HepG2 (cell line): ENCODE data around the gene PDGFB. TPM values are rescaled to one million over a fixed set of nuclear protein-coding genes. Genes with fewer than 3 reads are reported as not detected.

Experiments used
- ATAC-seq: fragments of 200-7000 bp; cut with Tn5 transposase; 3 replicates; pipeline ENCODE4 v1.9.1; 2020; ENCODE audit warnings: mild to moderate bottlenecking, moderate library complexity
- BruUV-seq: library from RNA; stranded (reverse); fragments of 400-500 nt; replicated peaks from 2 replicates; lab custom pipeline; 2021; lab: Mats Ljungman, UMichigan
- CTCF ChIA-PET: fragments of 300-600 bp; formaldehyde crosslinking; extraction: SDS; loops from one replicate; lab custom pipeline; 2021; ENCODE audit warnings: low total read pairs, inconsistent platforms, low intra/inter-chr PET ratio; lab: Yijun Ruan, JAX
- POLR2A ChIA-PET: fragments of 350-600 bp; sonication (Branson Sonifier 250); formaldehyde crosslinking; loops from one replicate; lab custom pipeline; 2020; ENCODE audit warnings: antibody characterized with exemption, inconsistent platforms; lab: Yijun Ruan, JAX
- DNase-seq: peaks from one replicate; pipeline ENCODE4 v3.0.0-alpha.2; 2015; ENCODE audit warnings: low spot score
- FAIRE-seq: peaks from 3 replicates; lab custom pipeline; 2011; peaks lifted over from hg19 to GRCh38; lab: Jason Lieb, UNC
- H2AFZ ChIP-seq: one replicate; pipeline ENCODE4 v1.6.1; 2011; ENCODE audit warnings: low read length, inconsistent platforms
- H3K27ac ChIP-seq: fragments of 300-600 bp; 3 replicates; pipeline ENCODE4 v1.8.0; 2011; ENCODE audit warnings: mixed run types, mild to moderate bottlenecking, mixed read lengths, low read length, inconsistent platforms; ENCODE audit not compliant: insufficient read depth; ENCODE audit errors: extremely low read length
- H3K27me3 ChIP-seq, 2 experiments: fragments of 200-600 bp in 1 of 2; 2 replicates in 1 of 2; 3 replicates in 1 of 2; pipeline versions ENCODE4 v1.6.0 to v1.8.0; 2011; ENCODE audit warnings: low read length in 2 of 2, mild to moderate bottlenecking in 2 of 2, moderate library complexity in 2 of 2, inconsistent platforms in 1 of 2; ENCODE audit not compliant: insufficient read depth in 2 of 2, control insufficient read depth in 1 of 2
- H3K36me3 ChIP-seq, 2 experiments: fragments of 200-600 bp in 1 of 2; replicated peaks in 1 of 2; 2 replicates in 1 of 2; 3 replicates in 1 of 2; pipeline versions ENCODE4 v1.5.1 to v1.8.0; 2011; ENCODE audit warnings: low read length in 2 of 2, inconsistent platforms in 1 of 2; ENCODE audit not compliant: insufficient read depth in 2 of 2, control insufficient read depth in 1 of 2
- H3K4me1 ChIP-seq: 2 replicates; pipeline ENCODE4 v1.5.1; 2012; ENCODE audit warnings: low read length, inconsistent platforms; ENCODE audit not compliant: insufficient read depth
- H3K4me2 ChIP-seq: 2 replicates; pipeline ENCODE4 v1.6.0; 2011; ENCODE audit warnings: low read depth, low read length, inconsistent platforms
- H3K4me3 ChIP-seq, 3 experiments: fragments of 200-600 bp in 1 of 3; sonication (generic), shearing (Covaris generic) in 1 of 3; replicated peaks in 1 of 3; 2 replicates each; pipeline ENCODE4 v1.5.1; 2011 to 2016; ENCODE audit warnings: low read length in 3 of 3, inconsistent platforms in 2 of 3, low read depth in 2 of 3, mild to moderate bottlenecking in 2 of 3, control low read depth in 1 of 3, mixed read lengths in 1 of 3; ENCODE audit not compliant: insufficient read depth in 1 of 3
- H3K79me2 ChIP-seq: one replicate; pipeline ENCODE4 v1.6.1; 2011; ENCODE audit warnings: low read length, inconsistent platforms; ENCODE audit not compliant: insufficient read depth
- H3K9ac ChIP-seq: 2 replicates; pipeline ENCODE4 v1.6.0; 2011; ENCODE audit warnings: mild to moderate bottlenecking, low read depth, low read length, inconsistent platforms; ENCODE audit not compliant: insufficient read depth
- H3K9me3 ChIP-seq: 2 replicates; pipeline ENCODE4 v1.5.1; 2012; ENCODE audit warnings: mild to moderate bottlenecking, low read length
- H4K20me1 ChIP-seq: 2 replicates; pipeline ENCODE4 v1.6.0; 2011; ENCODE audit warnings: inconsistent platforms, mild to moderate bottlenecking, low read length, moderate library complexity; ENCODE audit not compliant: insufficient read depth
- ARID2 ChIP-seq: sonication (generic); formaldehyde crosslinking; IDR thresholded peaks from 2 replicates; pipeline ENCODE4 v1.8.1; 2022; ENCODE audit warnings: mild to moderate bottlenecking, missing genetic modification reagents, borderline replicate concordance
- CTCF ChIP-seq: sonication (generic); formaldehyde crosslinking; IDR thresholded peaks from 2 replicates; pipeline ENCODE4 v1.5.0; 2020; ENCODE audit warnings: mild to moderate bottlenecking, missing genetic modification reagents, moderate library complexity
- HDAC2 ChIP-seq: sonication (generic); formaldehyde crosslinking; IDR thresholded peaks from 2 replicates; pipeline ENCODE4 v1.4.0; 2020; ENCODE audit warnings: missing genetic modification reagents
- SRY ChIP-seq: sonication (generic); formaldehyde crosslinking; IDR thresholded peaks from 2 replicates; pipeline ENCODE4 v1.8.0; 2022; ENCODE audit warnings: mild to moderate bottlenecking, missing genetic modification reagents
- ZFX ChIP-seq: sonication (generic); formaldehyde crosslinking; IDR thresholded peaks from 2 replicates; pipeline ENCODE4 v1.4.0; 2020; ENCODE audit warnings: mild to moderate bottlenecking, low read depth, missing genetic modification reagents, moderate library complexity
- ZMYM3 ChIP-seq: sonication (generic); formaldehyde crosslinking; IDR thresholded peaks from 2 replicates; pipeline ENCODE4 v1.5.1; 2020; ENCODE audit warnings: mild to moderate bottlenecking, missing genetic modification reagents
- ZNF501 ChIP-seq: sonication (generic); formaldehyde crosslinking; IDR thresholded peaks from 2 replicates; pipeline ENCODE4 v1.5.1; 2020; ENCODE audit warnings: mild to moderate bottlenecking, moderate library complexity, missing genetic modification reagents
- ZNF629 ChIP-seq: sonication (generic); formaldehyde crosslinking; conservative IDR thresholded peaks from 2 replicates; pipeline ENCODE4 v1.5.0; 2020; ENCODE audit warnings: missing genetic modification reagents
- ZNF746 ChIP-seq: sonication (generic); formaldehyde crosslinking; IDR thresholded peaks from 2 replicates; pipeline ENCODE4 v1.8.0; 2022; ENCODE audit warnings: mild to moderate bottlenecking, missing genetic modification reagents
- WGBS: methylation state at CpG from one replicate; pipeline ENCODE4 v1.1.6; 2017; ENCODE audit warnings: low lambda C conversion rate; 5-methylcytosine and 5-hydroxymethylcytosine counted together
- in situ Hi-C: cut with HindIII; loops from 2 replicates; pipeline ENCODE4 v1.10.0; 2017; ENCODE audit warnings: low pct_unique_long_range_greater_than_20kb; ENCODE audit not compliant: extremely low pct_ligation_motif_present
- intact Hi-C: fragments of 100-400 bp; cut with micrococcal nuclease; formaldehyde crosslinking; loops from one replicate; pipeline ENCODE4 v1.10.0; 2022; ENCODE audit not compliant: unreplicated experiment
- polyA plus RNA-seq, 8 experiments: library from polyadenylated mRNA; depleted of rRNA in 3 of 8; stranded (reverse) in 7 of 8; unstranded in 1 of 8; fragments of >200 nt; fragmentation: Illumina TruSeq in 4 of 8; extraction: Trizol in 4 of 8; gene quantifications; 2 replicates each; pipeline versions ENCODE4 v1.2.1 to v1.2.3, GENCODE V29; 2011 to 2016; ENCODE audit warnings: low read depth in 4 of 8, missing spikeins in 1 of 8, mixed read lengths in 1 of 8; ENCODE audit not compliant: insufficient read depth in 1 of 8
- total RNA-seq, 5 experiments: library from RNA; depleted of rRNA; stranded (reverse); fragments of >200 nt; fragmentation: Illumina TruSeq; extraction: Trizol; gene quantifications; 2 replicates each; pipeline ENCODE4 v1.2.3, GENCODE V29; 2016; ENCODE audit warnings: low read depth in 1 of 5
- TF ChIP-seq, protein P1 (sequence below): sonication (generic); formaldehyde crosslinking; IDR thresholded peaks from 2 replicates; pipeline ENCODE4 v1.8.1; 2023; ENCODE audit warnings: mild to moderate bottlenecking, missing genetic modification reagents
- TF ChIP-seq, protein P2 (sequence below): sonication (generic); formaldehyde crosslinking; IDR thresholded peaks from 2 replicates; pipeline ENCODE4 v1.5.0; 2020; ENCODE audit warnings: missing genetic modification reagents

Gene PDGFB
- total and polyA plus RNA-seq, 2 of the 13 experiments (the other 11 are each of a cell fraction or from before 2014, with no cell fraction given) = 1.4 to 10.1 TPM

GRCh38 chr22:39176714-39177455 lies 67.9 kb downstream of the PDGFB start:
- Histone ChIP-seq H3K27me3 (no peaks in the 10 kb centered on the region), H3K36me3 (no peaks in the 10 kb centered on the region), H2AFZ (no peak overlapping the region), H3K79me2 (no peaks in the 10 kb centered on the region), H3K4me1 (peaks cover 77% of the 10 kb centered on the region), H3K4me3 (peak overlapping the region in 1 of 3 experiments; percentile 30; a peak in 1 of 6 replicates), H3K27ac (no peak overlapping the region), H3K9ac (peak overlapping the region; percentile 61), H4K20me1 (no peaks in the 10 kb centered on the region), H3K9me3 (no peaks in the 10 kb centered on the region), H3K4me2 (peak overlapping the region; percentile 73)
- intact Hi-C loops (loop anchor here (10.0 kb wide), 1 partner anchor 68 kb away; the partner anchor contains the start of gene PDGFB), in situ Hi-C loops (loop anchor here (5.0 kb wide), 1 partner anchor 65 kb away; the partner anchor contains the start of gene PDGFB)
- peak; percentile 25 for ATAC-seq
- no TSS peak for BruUV-seq
- DNase-seq = no peak
- no peak for FAIRE-seq
- ChIA-PET CTCF (no interaction called here), POLR2A (interaction anchor here (1.1 to 6.1 kb wide), 3 partner anchors 25 to 141 kb away, joined by 3 to 72 read pairs (median 16); partner anchors contain the start of genes CBX7 and RPL3)
- WGBS = 49% methylated on average over 6 of the region's 14 CpGs
- 0 out of 2 replicates have a peak, but pooled peaks have one; percentile 61 for TF ChIP-seq ZMYM3
- 0 out of 2 replicates have a peak, but pooled peaks have one; percentile 62 for TF ChIP-seq ARID2
- TF ChIP-seq ZNF746 = no peak
- TF ChIP-seq ZNF629 (CRISPR knock-in tag) = peak; percentile 95
- peak; percentile 5; the same call in 1 of the 2 replicates for TF ChIP-seq HDAC2 (CRISPR knock-in tag)
- peak; percentile 40; the same call in 1 of the 2 replicates for TF ChIP-seq ZFX (CRISPR knock-in tag)
- TF ChIP-seq, protein P1, sequence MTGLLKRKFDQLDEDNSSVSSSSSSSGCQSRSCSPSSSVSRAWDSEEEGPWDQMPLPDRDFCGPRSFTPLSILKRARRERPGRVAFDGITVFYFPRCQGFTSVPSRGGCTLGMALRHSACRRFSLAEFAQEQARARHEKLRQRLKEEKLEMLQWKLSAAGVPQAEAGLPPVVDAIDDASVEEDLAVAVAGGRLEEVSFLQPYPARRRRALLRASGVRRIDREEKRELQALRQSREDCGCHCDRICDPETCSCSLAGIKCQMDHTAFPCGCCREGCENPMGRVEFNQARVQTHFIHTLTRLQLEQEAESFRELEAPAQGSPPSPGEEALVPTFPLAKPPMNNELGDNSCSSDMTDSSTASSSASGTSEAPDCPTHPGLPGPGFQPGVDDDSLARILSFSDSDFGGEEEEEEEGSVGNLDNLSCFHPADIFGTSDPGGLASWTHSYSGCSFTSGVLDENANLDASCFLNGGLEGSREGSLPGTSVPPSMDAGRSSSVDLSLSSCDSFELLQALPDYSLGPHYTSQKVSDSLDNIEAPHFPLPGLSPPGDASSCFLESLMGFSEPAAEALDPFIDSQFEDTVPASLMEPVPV (CRISPR knock-in tag) = 0 out of 2 replicates have a peak, but pooled peaks have one; percentile 51
- TF ChIP-seq ZNF501 (CRISPR knock-in tag) = 0 out of 2 replicates have a peak, but pooled peaks have one; percentile 5
- no peak for TF ChIP-seq SRY (CRISPR knock-in tag)
- 0 out of 2 replicates have a peak, but pooled peaks have one; percentile 15 for TF ChIP-seq CTCF (CRISPR knock-in tag)
- TF ChIP-seq, protein P2, sequence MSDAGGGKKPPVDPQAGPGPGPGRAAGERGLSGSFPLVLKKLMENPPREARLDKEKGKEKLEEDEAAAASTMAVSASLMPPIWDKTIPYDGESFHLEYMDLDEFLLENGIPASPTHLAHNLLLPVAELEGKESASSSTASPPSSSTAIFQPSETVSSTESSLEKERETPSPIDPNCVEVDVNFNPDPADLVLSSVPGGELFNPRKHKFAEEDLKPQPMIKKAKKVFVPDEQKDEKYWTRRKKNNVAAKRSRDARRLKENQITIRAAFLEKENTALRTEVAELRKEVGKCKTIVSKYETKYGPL (CRISPR knock-in tag) = no peak
